Measurements from ENCODE around the gene TSHZ2.
A peak's percentile ranks its signal among the peaks of the same experiment; 100 is the strongest.

Gene TSHZ2

DNA sequence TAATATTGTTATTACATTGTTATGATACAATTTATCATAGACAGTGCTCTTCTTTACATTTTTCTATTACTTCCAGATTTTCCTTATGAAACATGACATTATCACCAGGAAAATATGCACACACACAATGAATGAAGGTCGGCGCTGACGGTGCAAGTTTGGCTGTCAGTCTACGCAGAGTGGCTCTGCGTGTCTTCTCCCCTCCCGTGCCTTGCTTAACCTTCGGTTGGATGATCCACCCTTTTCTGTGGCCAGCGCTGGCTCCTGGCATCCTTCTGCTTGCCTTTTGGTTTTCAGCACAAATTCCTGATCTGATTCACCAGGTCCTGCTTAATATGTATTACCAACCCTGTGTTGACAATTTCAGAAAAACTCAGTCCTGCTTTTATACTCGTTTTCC is 157.4 kb downstream of the TSHZ2 start:
- Histone ChIP-seq H3K4me2 (ENCODE audit: low read length, poor library complexity, severe bottlenecking) (no peak overlapping the region), H3K27ac (ENCODE audit: low read length, poor library complexity, severe bottlenecking) (no peak overlapping the region), H2BK12ac (ENCODE audit: low read length in 2 of 2) (no peak overlapping the region), H3K18ac (ENCODE audit: low read depth in 1 of 2, low read length in 2 of 2) (no peak overlapping the region), H2AFZ (ENCODE audit: low read depth, low read length) (no peak overlapping the region), H3K4me3 (ENCODE audit: insufficient read depth in 1 of 2, low read depth in 1 of 2, low read length in 2 of 2) (no peak overlapping the region), H3K4ac (ENCODE audit: low read depth in 1 of 2, low read length in 2 of 2) (no peak overlapping the region), H3K9ac (ENCODE audit: low read length) (peak overlapping the region; percentile 27), H3K36me3 (ENCODE audit: control insufficient read depth in 1 of 2, insufficient read depth in 2 of 2, low read depth in 1 of 2, low read length in 2 of 2) (no peaks in the 10 kb centered on the region), H2BK15ac (ENCODE audit: low read depth, poor library complexity, severe bottlenecking) (no peak overlapping the region), H2BK120ac (ENCODE audit: low read depth, low read length) (no peak overlapping the region), H3K27me3 (ENCODE audit: control insufficient read depth in 1 of 2, insufficient read depth in 1 of 2, low read length in 2 of 2) (no peaks in the 10 kb centered on the region), H2AK5ac (ENCODE audit: low read length, severe bottlenecking) (no peak overlapping the region), H3K23ac (ENCODE audit: low read length in 2 of 2) (no peak overlapping the region), H3K4me1 (ENCODE audit: control insufficient read depth, insufficient read depth, low read depth, low read length) (no peaks in the 10 kb centered on the region), H3K9me3 (ENCODE audit: control insufficient read depth, low read length) (no peaks in the 10 kb centered on the region), H4K8ac (ENCODE audit: low read length) (peak overlapping the region; percentile 15), H3K79me1 (replicated peaks; ENCODE audit: low read length, poor library complexity, severe bottlenecking) (no peaks in the 10 kb centered on the region), H3K14ac (ENCODE audit: low read length in 2 of 2) (no peak overlapping the region), H2BK5ac (ENCODE audit: low read depth, low read length, poor library complexity, severe bottlenecking) (no peak overlapping the region), H4K91ac (ENCODE audit: low read length) (no peak overlapping the region)
- no peak for DNase-seq
- WGBS: 97% methylated on average over 9 of the region's 9 CpGs

GRCh38 chr20:53130795-53131194 is 158.6 kb downstream of the TSHZ2 start:
- Histone ChIP-seq H2BK120ac (ENCODE audit: low read depth, low read length) (no peak overlapping the region), H2BK5ac (ENCODE audit: low read depth, low read length, poor library complexity, severe bottlenecking) (no peak overlapping the region), H3K27ac (ENCODE audit: low read length, poor library complexity, severe bottlenecking) (no peak overlapping the region), H3K4me3 (ENCODE audit: insufficient read depth in 1 of 2, low read depth in 1 of 2, low read length in 2 of 2) (no peak overlapping the region), H3K79me1 (replicated peaks; ENCODE audit: low read length, poor library complexity, severe bottlenecking) (no peaks in the 10 kb centered on the region), H4K8ac (ENCODE audit: low read length) (no peak overlapping the region), H3K9me3 (ENCODE audit: control insufficient read depth, low read length) (no peaks in the 10 kb centered on the region), H3K14ac (ENCODE audit: low read length in 2 of 2) (no peak overlapping the region), H3K4ac (ENCODE audit: low read depth in 1 of 2, low read length in 2 of 2) (no peak overlapping the region), H3K36me3 (ENCODE audit: control insufficient read depth in 1 of 2, insufficient read depth in 2 of 2, low read depth in 1 of 2, low read length in 2 of 2) (no peaks in the 10 kb centered on the region), H3K4me1 (ENCODE audit: control insufficient read depth, insufficient read depth, low read depth, low read length) (no peaks in the 10 kb centered on the region), H3K9ac (ENCODE audit: low read length) (peak overlapping the region; percentile 49), H2AFZ (ENCODE audit: low read depth, low read length) (no peak overlapping the region), H3K23ac (ENCODE audit: low read length in 2 of 2) (no peak overlapping the region), H2BK12ac (ENCODE audit: low read length in 2 of 2) (no peak overlapping the region), H3K27me3 (ENCODE audit: control insufficient read depth in 1 of 2, insufficient read depth in 1 of 2, low read length in 2 of 2) (no peaks in the 10 kb centered on the region), H2BK15ac (ENCODE audit: low read depth, poor library complexity, severe bottlenecking) (no peak overlapping the region), H2AK5ac (ENCODE audit: low read length, severe bottlenecking) (no peak overlapping the region), H3K18ac (ENCODE audit: low read depth in 1 of 2, low read length in 2 of 2) (no peak overlapping the region), H3K4me2 (ENCODE audit: low read length, poor library complexity, severe bottlenecking) (no peak overlapping the region), H4K91ac (ENCODE audit: low read length) (no peak overlapping the region)
- DNase-seq: no peak
- WGBS: 44% methylated on average over 3 of the region's 3 CpGs

DNA sequence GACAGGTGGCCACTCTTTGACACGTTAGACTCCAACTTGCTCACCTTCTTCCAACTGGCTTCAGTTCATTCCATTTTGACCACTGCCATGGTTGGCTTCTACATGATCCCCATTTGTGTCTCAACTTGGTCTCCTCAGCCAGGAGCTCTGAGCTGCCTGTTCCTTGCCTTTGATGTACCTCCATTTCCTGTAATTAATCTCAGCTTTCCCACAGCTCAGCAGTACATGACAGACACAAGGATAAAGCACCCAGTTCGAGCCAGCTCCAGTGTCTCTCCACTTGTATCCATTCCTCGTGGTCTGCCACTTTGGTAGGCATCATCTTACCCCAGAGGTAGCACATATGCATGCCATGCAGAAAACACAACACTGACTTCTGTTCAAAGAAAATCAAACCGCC is 161.0 kb downstream of the TSHZ2 start:
- H3K14ac ChIP-seq (ENCODE audit: low read length in 2 of 2): no peak overlapping the region
- no peak overlapping the region for H3K27ac ChIP-seq (ENCODE audit: low read length, poor library complexity, severe bottlenecking)
- H2BK120ac ChIP-seq (ENCODE audit: low read depth, low read length): no peak overlapping the region
- H3K18ac ChIP-seq (ENCODE audit: low read depth in 1 of 2, low read length in 2 of 2): no peak overlapping the region
- H3K4me1 ChIP-seq (ENCODE audit: control insufficient read depth, insufficient read depth, low read depth, low read length): no peaks in the 10 kb centered on the region
- H2AK5ac ChIP-seq (ENCODE audit: low read length, severe bottlenecking): no peak overlapping the region
- H3K9me3 ChIP-seq (ENCODE audit: control insufficient read depth, low read length): no peaks in the 10 kb centered on the region
- no peak overlapping the region for H3K9ac ChIP-seq (ENCODE audit: low read length)
- DNase-seq: no peak
- no peak overlapping the region for H3K4me2 ChIP-seq (ENCODE audit: low read length, poor library complexity, severe bottlenecking)
- H3K27me3 ChIP-seq (ENCODE audit: control insufficient read depth in 1 of 2, insufficient read depth in 1 of 2, low read length in 2 of 2): no peaks in the 10 kb centered on the region
- no peak overlapping the region for H4K8ac ChIP-seq (ENCODE audit: low read length)
- H2BK12ac ChIP-seq (ENCODE audit: low read length in 2 of 2): no peak overlapping the region
- no peak overlapping the region for H2AFZ ChIP-seq (ENCODE audit: low read depth, low read length)
- H3K36me3 ChIP-seq (ENCODE audit: control insufficient read depth in 1 of 2, insufficient read depth in 2 of 2, low read depth in 1 of 2, low read length in 2 of 2): no peaks in the 10 kb centered on the region
- H3K4me3 ChIP-seq (ENCODE audit: insufficient read depth in 1 of 2, low read depth in 1 of 2, low read length in 2 of 2): no peak overlapping the region
- no peak overlapping the region for H4K91ac ChIP-seq (ENCODE audit: low read length)
- H3K4ac ChIP-seq (ENCODE audit: low read depth in 1 of 2, low read length in 2 of 2): no peak overlapping the region
- H3K79me1 ChIP-seq (replicated peaks; ENCODE audit: low read length, poor library complexity, severe bottlenecking): no peaks in the 10 kb centered on the region
- WGBS: 67% methylated on average over 3 of the region's 4 CpGs
- H2BK15ac ChIP-seq (ENCODE audit: low read depth, poor library complexity, severe bottlenecking): no peak overlapping the region
- H3K23ac ChIP-seq (ENCODE audit: low read length in 2 of 2): no peak overlapping the region
- H2BK5ac ChIP-seq (ENCODE audit: low read depth, low read length, poor library complexity, severe bottlenecking): no peak overlapping the region

- no peak overlapping the region for H3K14ac ChIP-seq (ENCODE audit: low read length in 2 of 2)
- H2BK12ac ChIP-seq (ENCODE audit: low read length in 2 of 2): no peak overlapping the region
- no peaks in the 10 kb centered on the region for H3K4me1 ChIP-seq (ENCODE audit: control insufficient read depth, insufficient read depth, low read depth, low read length)
- H4K91ac ChIP-seq (ENCODE audit: low read length): no peak overlapping the region
- no peak overlapping the region for H2BK120ac ChIP-seq (ENCODE audit: low read depth, low read length)
- H3K79me1 ChIP-seq (replicated peaks; ENCODE audit: low read length, poor library complexity, severe bottlenecking): no peaks in the 10 kb centered on the region
- WGBS: 97% methylated on average over 4 of the region's 4 CpGs
- H3K9ac ChIP-seq (ENCODE audit: low read length): no peak overlapping the region
- no peak overlapping the region for H4K8ac ChIP-seq (ENCODE audit: low read length)
- no peak overlapping the region for H2AFZ ChIP-seq (ENCODE audit: low read depth, low read length)
- H2AK5ac ChIP-seq (ENCODE audit: low read length, severe bottlenecking): no peak overlapping the region
- no peak overlapping the region for H3K4me2 ChIP-seq (ENCODE audit: low read length, poor library complexity, severe bottlenecking)
- no peak overlapping the region for H3K4ac ChIP-seq (ENCODE audit: low read depth in 1 of 2, low read length in 2 of 2)
- H3K9me3 ChIP-seq (ENCODE audit: control insufficient read depth, low read length): no peaks in the 10 kb centered on the region
- H3K27ac ChIP-seq (ENCODE audit: low read length, poor library complexity, severe bottlenecking): no peak overlapping the region
- no peaks in the 10 kb centered on the region for H3K27me3 ChIP-seq (ENCODE audit: control insufficient read depth in 1 of 2, insufficient read depth in 1 of 2, low read length in 2 of 2)
- H3K23ac ChIP-seq (ENCODE audit: low read length in 2 of 2): no peak overlapping the region
- no peaks in the 10 kb centered on the region for H3K36me3 ChIP-seq (ENCODE audit: control insufficient read depth in 1 of 2, insufficient read depth in 2 of 2, low read depth in 1 of 2, low read length in 2 of 2)
- H3K18ac ChIP-seq (ENCODE audit: low read depth in 1 of 2, low read length in 2 of 2): no peak overlapping the region
- no peak overlapping the region for H2BK5ac ChIP-seq (ENCODE audit: low read depth, low read length, poor library complexity, severe bottlenecking)
- H3K4me3 ChIP-seq (ENCODE audit: insufficient read depth in 1 of 2, low read depth in 1 of 2, low read length in 2 of 2): no peak overlapping the region
- no peak for DNase-seq
- H2BK15ac ChIP-seq (ENCODE audit: low read depth, poor library complexity, severe bottlenecking): no peak overlapping the region
Measured at GRCh38 chr20:53133628-53134027, 161.5 kb downstream of the TSHZ2 start.

Measured in mesenchymal stem cell (in vitro differentiated cells and primary cell).